22Rv1 (cell line): ENCODE results near the gene IQSEC1.

ENCODE experiments used
- ZFX ChIP-seq: fragments of 450-650 bp; IDR thresholded peaks from 2 replicates; pipeline ENCODE4 v1.6.1; 2017; ENCODE audit warnings: antibody characterized with exemption, borderline replicate concordance
- TF ChIP-seq, protein P1 (sequence below): fragments of 450-650 bp; IDR thresholded peaks from 2 replicates; pipeline ENCODE4 v1.5.1; 2017; ENCODE audit warnings: mild to moderate bottlenecking

DNA sequence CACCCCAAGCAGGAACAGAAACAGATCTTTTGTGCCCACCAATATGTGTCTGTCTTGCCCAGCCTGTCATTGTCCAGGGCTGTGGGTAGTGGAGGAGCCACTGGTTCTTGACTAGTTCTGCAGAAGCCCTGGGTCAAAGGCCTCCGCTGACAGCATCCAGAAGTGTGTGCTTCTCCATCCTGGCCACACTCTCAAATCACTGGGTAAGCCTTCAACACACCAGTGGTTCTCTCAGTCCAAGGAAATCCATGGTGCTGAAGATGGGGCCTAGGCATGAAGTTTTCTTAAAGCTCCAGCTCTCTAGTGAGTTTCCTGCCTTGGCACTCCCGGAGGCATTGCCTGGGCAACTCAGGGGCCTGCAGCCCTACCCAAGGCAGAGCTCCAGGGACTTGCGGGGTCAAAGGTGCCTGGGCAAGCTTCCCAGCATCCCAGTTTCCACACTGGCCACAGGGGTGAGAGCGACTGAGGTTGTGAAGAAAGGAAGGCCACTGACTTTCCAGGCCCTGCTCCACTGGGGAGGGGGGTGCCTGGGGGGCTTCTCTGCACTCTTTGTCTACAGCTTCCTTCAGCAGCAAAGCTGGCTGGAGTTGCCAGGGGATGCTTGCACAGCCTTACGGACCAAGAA lies 193.9 kb downstream of the IQSEC1 start:
- TF ChIP-seq, protein P1, sequence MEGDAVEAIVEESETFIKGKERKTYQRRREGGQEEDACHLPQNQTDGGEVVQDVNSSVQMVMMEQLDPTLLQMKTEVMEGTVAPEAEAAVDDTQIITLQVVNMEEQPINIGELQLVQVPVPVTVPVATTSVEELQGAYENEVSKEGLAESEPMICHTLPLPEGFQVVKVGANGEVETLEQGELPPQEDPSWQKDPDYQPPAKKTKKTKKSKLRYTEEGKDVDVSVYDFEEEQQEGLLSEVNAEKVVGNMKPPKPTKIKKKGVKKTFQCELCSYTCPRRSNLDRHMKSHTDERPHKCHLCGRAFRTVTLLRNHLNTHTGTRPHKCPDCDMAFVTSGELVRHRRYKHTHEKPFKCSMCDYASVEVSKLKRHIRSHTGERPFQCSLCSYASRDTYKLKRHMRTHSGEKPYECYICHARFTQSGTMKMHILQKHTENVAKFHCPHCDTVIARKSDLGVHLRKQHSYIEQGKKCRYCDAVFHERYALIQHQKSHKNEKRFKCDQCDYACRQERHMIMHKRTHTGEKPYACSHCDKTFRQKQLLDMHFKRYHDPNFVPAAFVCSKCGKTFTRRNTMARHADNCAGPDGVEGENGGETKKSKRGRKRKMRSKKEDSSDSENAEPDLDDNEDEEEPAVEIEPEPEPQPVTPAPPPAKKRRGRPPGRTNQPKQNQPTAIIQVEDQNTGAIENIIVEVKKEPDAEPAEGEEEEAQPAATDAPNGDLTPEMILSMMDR, result no peak
- TF ChIP-seq ZFX, result no peak
